ENCODE data around the gene CNDP2.
"Not testable (repeated sequence)": the region's sequence is repeated elsewhere in the genome, so short reads cannot be mapped to it uniquely, and the experiment has no call there.

Gene CNDP2

DNA sequence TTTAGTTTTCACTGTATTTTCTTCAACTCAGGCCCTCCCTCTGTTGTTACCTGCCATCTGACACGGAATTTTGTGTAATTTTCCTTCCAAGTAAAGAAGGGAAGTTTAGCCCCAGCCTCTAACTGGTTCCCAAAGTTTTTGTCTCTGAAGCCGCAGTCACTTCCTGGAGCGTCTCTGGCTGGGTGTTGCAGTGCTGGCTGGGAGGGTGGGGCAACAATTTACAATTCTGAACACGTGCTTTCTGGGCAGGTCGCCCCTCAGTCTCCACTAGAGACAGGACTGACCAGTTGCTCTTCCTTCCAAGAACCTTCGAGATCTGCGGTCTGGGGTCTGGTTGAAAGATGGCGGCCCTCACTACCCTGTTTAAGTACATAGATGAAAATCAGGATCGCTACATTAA is 3.5 kb downstream of the CNDP2 start:
- TF ChIP-seq, protein P1, sequence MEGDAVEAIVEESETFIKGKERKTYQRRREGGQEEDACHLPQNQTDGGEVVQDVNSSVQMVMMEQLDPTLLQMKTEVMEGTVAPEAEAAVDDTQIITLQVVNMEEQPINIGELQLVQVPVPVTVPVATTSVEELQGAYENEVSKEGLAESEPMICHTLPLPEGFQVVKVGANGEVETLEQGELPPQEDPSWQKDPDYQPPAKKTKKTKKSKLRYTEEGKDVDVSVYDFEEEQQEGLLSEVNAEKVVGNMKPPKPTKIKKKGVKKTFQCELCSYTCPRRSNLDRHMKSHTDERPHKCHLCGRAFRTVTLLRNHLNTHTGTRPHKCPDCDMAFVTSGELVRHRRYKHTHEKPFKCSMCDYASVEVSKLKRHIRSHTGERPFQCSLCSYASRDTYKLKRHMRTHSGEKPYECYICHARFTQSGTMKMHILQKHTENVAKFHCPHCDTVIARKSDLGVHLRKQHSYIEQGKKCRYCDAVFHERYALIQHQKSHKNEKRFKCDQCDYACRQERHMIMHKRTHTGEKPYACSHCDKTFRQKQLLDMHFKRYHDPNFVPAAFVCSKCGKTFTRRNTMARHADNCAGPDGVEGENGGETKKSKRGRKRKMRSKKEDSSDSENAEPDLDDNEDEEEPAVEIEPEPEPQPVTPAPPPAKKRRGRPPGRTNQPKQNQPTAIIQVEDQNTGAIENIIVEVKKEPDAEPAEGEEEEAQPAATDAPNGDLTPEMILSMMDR (IDR thresholded peaks at IDR 0.05; ENCODE audit: insufficient read depth, low read length, poor library complexity, severe bottlenecking) = no peak
- no peak for TF ChIP-seq EZH2phosphoT487 (conservative IDR thresholded peaks at IDR 0.05; ENCODE audit: low read length)
- Histone ChIP-seq H3K36me3 (ENCODE audit: low read length) (peaks cover 20% of the 10 kb centered on the region), H3K9ac (ENCODE audit: low read length) (peak overlapping the region; percentile 62), H3K27me3 (ENCODE audit: low read length) (no peaks in the 10 kb centered on the region), H3K9me2 (replicated peaks; ENCODE audit: insufficient read depth, low read length) (no peaks in the 10 kb centered on the region), H3K27ac (ENCODE audit: low read depth, low read length) (peak overlapping the region; percentile 83), H3K4me2 (ENCODE audit: low read depth, low read length, poor library complexity, severe bottlenecking) (peak overlapping the region; percentile 99), H3F3A (ENCODE audit: insufficient read depth) (peaks cover 33% of the 10 kb centered on the region), H4K20me1 (ENCODE audit: low read depth, low read length) (0 out of 2 replicates have a peak, but pooled peaks cover under 1% of the 10 kb centered on the region), H3K4me3 (ENCODE audit: insufficient read depth, low read length, poor library complexity, severe bottlenecking) (peak overlapping the region; percentile 74), H2AFZ (ENCODE audit: low read depth, low read length, severe bottlenecking) (peak overlapping the region; percentile 28), H3K9me3 (ENCODE audit: insufficient read depth, low read length) (no peaks in the 10 kb centered on the region), H3K79me2 (ENCODE audit: insufficient read depth, low read length) (peaks cover 49% of the 10 kb centered on the region)

GRCh38 chr18:74500372-74500771 is 4.2 kb downstream of the CNDP2 start:
- Histone ChIP-seq H3K36me3 (ENCODE audit: low read length) (peaks cover 26% of the 10 kb centered on the region), H2AFZ (ENCODE audit: low read depth, low read length, severe bottlenecking) (no peak overlapping the region), H3K79me2 (ENCODE audit: insufficient read depth, low read length) (peaks cover 49% of the 10 kb centered on the region), H3K4me3 (ENCODE audit: insufficient read depth, low read length, poor library complexity, severe bottlenecking) (peak overlapping the region; percentile 74), H3K9me3 (ENCODE audit: insufficient read depth, low read length) (no peaks in the 10 kb centered on the region), H3K9ac (ENCODE audit: low read length) (peak overlapping the region; percentile 62), H3K27me3 (ENCODE audit: low read length) (no peaks in the 10 kb centered on the region), H4K20me1 (ENCODE audit: low read depth, low read length) (0 out of 2 replicates have a peak, but pooled peaks cover 5% of the 10 kb centered on the region), H3F3A (ENCODE audit: insufficient read depth) (peaks cover 32% of the 10 kb centered on the region), H3K27ac (ENCODE audit: low read depth, low read length) (peak overlapping the region; percentile 83), H3K4me2 (ENCODE audit: low read depth, low read length, poor library complexity, severe bottlenecking) (peak overlapping the region; percentile 99), H3K9me2 (replicated peaks; ENCODE audit: insufficient read depth, low read length) (no peaks in the 10 kb centered on the region)
- TF ChIP-seq EZH2phosphoT487 (conservative IDR thresholded peaks at IDR 0.05; ENCODE audit: low read length) = no peak
- TF ChIP-seq, protein P1 (IDR thresholded peaks at IDR 0.05; ENCODE audit: insufficient read depth, low read length, poor library complexity, severe bottlenecking) = no peak

- not testable (repeated sequence) for H4K20me1 ChIP-seq (ENCODE audit: low read depth, low read length); H3K9me3 ChIP-seq (ENCODE audit: insufficient read depth, low read length); H3K9me2 ChIP-seq (replicated peaks; ENCODE audit: insufficient read depth, low read length); H3K27me3 ChIP-seq (ENCODE audit: low read length); H2AFZ ChIP-seq (ENCODE audit: low read depth, low read length, severe bottlenecking)
- peak overlapping the region; percentile 74 for H3K4me3 ChIP-seq (ENCODE audit: insufficient read depth, low read length, poor library complexity, severe bottlenecking)
- peaks cover 26% of the 10 kb centered on the region for H3K36me3 ChIP-seq (ENCODE audit: low read length)
- H3K4me2 ChIP-seq (ENCODE audit: low read depth, low read length, poor library complexity, severe bottlenecking) = peak overlapping the region; percentile 99
- peaks cover 32% of the 10 kb centered on the region for H3F3A ChIP-seq (ENCODE audit: insufficient read depth)
- peak overlapping the region; percentile 62 for H3K9ac ChIP-seq (ENCODE audit: low read length)
- H3K79me2 ChIP-seq (ENCODE audit: insufficient read depth, low read length) = peaks cover 49% of the 10 kb centered on the region
- peak overlapping the region; percentile 83 for H3K27ac ChIP-seq (ENCODE audit: low read depth, low read length)
These were observed 4.6 kb downstream of the CNDP2 start for GRCh38 chr18:74500774-74501173.

- H3K4me2 ChIP-seq (ENCODE audit: low read depth, low read length, poor library complexity, severe bottlenecking) = peak overlapping the region; percentile 99
- no peaks in the 10 kb centered on the region for H3K9me2 ChIP-seq (replicated peaks; ENCODE audit: insufficient read depth, low read length)
- no peaks in the 10 kb centered on the region for H3K27me3 ChIP-seq (ENCODE audit: low read length)
- H3K9me3 ChIP-seq (ENCODE audit: insufficient read depth, low read length) = no peaks in the 10 kb centered on the region
- peaks cover 32% of the 10 kb centered on the region for H3F3A ChIP-seq (ENCODE audit: insufficient read depth)
- 0 out of 2 replicates have a peak, but pooled peaks cover 5% of the 10 kb centered on the region for H4K20me1 ChIP-seq (ENCODE audit: low read depth, low read length)
- peaks cover 26% of the 10 kb centered on the region for H3K36me3 ChIP-seq (ENCODE audit: low read length)
- H3K4me3 ChIP-seq (ENCODE audit: insufficient read depth, low read length, poor library complexity, severe bottlenecking) = peak overlapping the region; percentile 74
- H3K79me2 ChIP-seq (ENCODE audit: insufficient read depth, low read length) = peaks cover 47% of the 10 kb centered on the region
- H3K27ac ChIP-seq (ENCODE audit: low read depth, low read length) = peak overlapping the region; percentile 83
- TF ChIP-seq EZH2phosphoT487 (conservative IDR thresholded peaks at IDR 0.05; ENCODE audit: low read length) = no peak
- TF ChIP-seq, protein P1 (IDR thresholded peaks at IDR 0.05; ENCODE audit: insufficient read depth, low read length, poor library complexity, severe bottlenecking) = no peak
- no peak overlapping the region for H2AFZ ChIP-seq (ENCODE audit: low read depth, low read length, severe bottlenecking)
- H3K9ac ChIP-seq (ENCODE audit: low read length) = peak overlapping the region; percentile 62
These were observed 5.2 kb downstream of the CNDP2 start for GRCh38 chr18:74501386-74501785.

Data from SU-DHL-6 (cell line).